ENCODE measurements around the gene OPN1MW2.
"Not testable (repeated sequence)": the region's sequence is repeated elsewhere in the genome, so short reads cannot be mapped to it uniquely, and the experiment has no call there.

OPN1MW2 gene

DNA sequence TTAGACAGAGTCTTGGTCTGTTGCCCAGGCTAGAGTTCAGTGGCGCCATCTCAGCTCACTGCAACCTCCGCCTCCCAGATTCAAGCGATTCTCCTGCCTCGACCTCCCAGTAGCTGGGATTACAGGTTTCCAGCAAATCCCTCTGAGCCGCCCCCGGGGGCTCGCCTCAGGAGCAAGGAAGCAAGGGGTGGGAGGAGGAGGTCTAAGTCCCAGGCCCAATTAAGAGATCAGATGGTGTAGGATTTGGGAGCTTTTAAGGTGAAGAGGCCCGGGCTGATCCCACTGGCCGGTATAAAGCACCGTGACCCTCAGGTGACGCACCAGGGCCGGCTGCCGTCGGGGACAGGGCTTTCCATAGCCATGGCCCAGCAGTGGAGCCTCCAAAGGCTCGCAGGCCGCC is at the start of gene OPN1MW2:
Gene OPN1MW2 (plus strand): TSS at position 301 of the 400 bp plus-strand sequence. CDS start 60 bp downstream, at position 361.
- not testable (repeated sequence) for DNase-seq

DNA sequence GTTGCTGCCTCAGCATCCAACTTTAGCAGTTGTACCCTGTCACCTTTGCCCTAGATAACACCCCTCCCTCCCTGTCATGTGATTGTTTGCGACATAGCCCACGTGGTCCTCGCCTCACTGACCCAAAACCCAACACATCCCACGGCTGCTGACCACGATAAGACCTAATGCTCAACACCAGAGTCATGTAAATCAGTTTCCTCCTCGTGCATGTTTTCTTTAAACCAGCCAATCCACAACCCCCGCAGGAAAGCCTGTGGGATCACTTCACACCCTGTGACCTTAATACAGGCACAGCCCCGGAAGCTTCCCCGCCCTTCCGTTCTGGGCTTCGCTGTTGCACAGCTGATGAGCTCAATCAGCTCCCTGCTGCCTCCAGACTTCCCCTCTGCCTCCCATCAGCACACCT is 47.0 kb upstream of the OPN1MW2 start:
- not testable (repeated sequence) for DNase-seq

GRCh38 chrX:154174356-154174755 is 45.2 kb upstream of the OPN1MW2 start:
- not testable (repeated sequence) for DNase-seq

GRCh38 chrX:154182296-154182695 is 37.3 kb upstream of the OPN1MW2 start, which contains the start of gene OPN1MW:
Gene OPN1MW (plus strand): TSS chrX:154182596. CDS start chrX:154182678, 82 bp downstream.
- DNase-seq = not testable (repeated sequence)

GRCh38 chrX:154183794-154184193 is 35.8 kb upstream of the OPN1MW2 start:
- not testable (repeated sequence) for DNase-seq

DNA sequence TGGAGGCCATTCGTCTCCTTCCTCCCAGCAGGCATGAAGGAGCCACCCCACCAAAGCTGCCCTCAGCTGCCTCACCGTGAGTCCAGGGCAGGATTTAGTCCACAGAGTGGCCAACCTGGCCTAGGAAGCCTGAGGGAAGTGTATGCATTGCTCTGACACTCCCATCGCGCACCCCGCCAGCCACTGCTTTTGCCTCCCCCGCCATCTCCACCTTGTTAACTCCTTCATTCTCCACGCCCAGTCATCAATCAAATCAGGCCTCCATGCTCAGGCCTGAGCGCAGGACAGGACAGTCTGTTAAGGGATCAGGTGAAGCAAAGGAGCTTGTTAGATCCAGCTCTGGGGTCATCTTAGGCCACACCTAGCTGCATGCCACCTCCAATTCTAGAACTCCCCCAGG is 26.7 kb upstream of the OPN1MW2 start:
- not testable (repeated sequence) for DNase-seq

DNA sequence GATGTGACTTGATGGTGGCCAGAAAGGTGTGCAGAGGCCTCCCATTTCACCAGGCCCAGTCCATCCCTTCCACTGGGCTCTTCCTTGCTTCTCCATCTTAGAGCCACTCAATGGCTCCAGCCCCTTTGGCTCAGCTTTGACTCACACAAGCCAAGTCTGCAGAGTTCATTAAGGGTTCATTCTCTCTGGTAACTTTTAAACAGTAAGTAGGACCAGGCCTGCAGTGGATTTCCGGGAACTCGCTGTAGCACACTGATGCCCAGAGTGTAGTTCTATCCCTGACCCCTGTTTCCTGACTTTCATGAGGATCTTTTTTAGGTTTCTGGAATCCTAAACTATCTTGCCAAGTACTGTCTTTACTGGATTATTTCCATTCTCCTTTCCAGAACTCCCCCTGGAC is 25.2 kb upstream of the OPN1MW2 start:
- DNase-seq = not testable (repeated sequence)

DNA sequence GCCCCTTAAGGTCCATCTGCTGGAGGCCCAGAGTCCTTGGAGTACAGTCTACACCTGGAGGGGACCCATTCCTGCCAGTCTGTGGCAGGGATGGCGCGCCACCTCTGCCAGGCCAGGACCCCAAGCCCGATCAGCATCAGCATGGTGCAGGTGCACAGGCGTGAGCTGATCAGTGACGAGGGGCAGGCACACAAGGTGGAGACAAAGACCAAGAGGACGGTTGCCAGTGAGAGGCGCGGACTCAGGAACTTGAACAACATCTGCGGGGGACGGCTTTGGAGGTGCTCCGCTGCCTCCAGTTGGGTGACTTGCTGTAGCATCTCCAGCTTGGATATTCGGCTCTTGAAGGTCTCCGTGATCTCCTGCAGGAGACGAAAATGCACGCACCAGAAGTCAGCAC is 23.1 kb upstream of the OPN1MW2 start:
- DNase-seq = not testable (repeated sequence)

DNA sequence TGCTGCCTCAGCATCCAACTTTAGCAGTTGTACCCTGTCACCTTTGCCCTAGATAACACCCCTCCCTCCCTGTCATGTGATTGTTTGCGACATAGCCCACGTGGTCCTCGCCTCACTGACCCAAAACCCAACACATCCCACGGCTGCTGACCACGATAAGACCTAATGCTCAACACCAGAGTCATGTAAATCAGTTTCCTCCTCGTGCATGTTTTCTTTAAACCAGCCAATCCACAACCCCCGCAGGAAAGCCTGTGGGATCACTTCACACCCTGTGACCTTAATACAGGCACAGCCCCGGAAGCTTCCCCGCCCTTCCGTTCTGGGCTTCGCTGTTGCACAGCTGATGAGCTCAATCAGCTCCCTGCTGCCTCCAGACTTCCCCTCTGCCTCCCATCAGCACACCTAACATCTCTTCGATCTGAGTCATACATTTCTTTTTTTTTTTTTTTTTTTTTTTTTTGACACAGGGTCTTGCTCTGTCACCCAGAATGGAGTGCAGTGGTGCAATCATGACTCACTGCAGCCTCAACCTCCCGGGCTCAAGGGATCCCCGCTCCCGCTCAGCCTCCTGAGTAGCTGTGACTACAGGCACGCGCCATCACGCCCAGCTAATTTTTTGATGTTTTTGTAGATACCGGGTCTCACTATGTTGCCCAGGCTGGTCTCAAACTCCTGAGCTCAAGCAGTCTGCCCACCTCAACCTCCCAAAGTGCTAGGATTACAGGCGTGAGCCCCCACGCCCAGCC is 9.7 kb upstream of the OPN1MW2 start:
- DNase-seq = not testable (repeated sequence)

DNA sequence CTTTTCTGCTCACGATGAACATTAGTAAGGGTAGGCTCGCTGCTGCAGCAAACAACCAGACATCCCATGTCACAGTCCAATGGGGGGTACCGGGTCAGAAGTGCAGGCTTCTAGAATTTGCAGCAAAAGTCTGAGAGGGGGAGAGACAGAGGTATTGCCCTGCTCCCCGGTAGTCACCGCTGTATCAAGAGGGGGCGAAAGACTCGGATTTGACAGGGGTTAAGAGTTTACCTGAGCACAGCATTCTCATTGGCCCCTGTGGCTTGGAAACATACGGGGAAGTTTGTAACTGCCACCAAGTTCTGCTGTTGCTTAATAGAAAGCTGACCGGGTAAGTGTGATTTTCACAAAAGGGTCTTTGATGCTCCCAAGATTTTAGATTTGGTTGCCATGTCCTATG is 8.5 kb upstream of the OPN1MW2 start:
- DNase-seq = not testable (repeated sequence)

GRCh38 chrX:154211499-154211898 is 8.1 kb upstream of the OPN1MW2 start:
- DNase-seq = not testable (repeated sequence)

- not testable (repeated sequence) for DNase-seq
These were observed 5.7 kb downstream of the OPN1MW2 start for GRCh38 chrX:154225292-154225691.

- not testable (repeated sequence) for DNase-seq
These were observed 7.2 kb downstream of the OPN1MW2 start for GRCh38 chrX:154226706-154227105.

- DNase-seq = not testable (repeated sequence)
These were observed 11.9 kb downstream of the OPN1MW2 start for GRCh38 chrX:154231443-154231842.

GRCh38 chrX:154233620-154234019 is 14.1 kb downstream of the OPN1MW2 start:
- DNase-seq = not testable (repeated sequence)

- DNase-seq = not testable (repeated sequence)
These were observed 19.5 kb downstream of the OPN1MW2 start for GRCh38 chrX:154238939-154239559.

DNA sequence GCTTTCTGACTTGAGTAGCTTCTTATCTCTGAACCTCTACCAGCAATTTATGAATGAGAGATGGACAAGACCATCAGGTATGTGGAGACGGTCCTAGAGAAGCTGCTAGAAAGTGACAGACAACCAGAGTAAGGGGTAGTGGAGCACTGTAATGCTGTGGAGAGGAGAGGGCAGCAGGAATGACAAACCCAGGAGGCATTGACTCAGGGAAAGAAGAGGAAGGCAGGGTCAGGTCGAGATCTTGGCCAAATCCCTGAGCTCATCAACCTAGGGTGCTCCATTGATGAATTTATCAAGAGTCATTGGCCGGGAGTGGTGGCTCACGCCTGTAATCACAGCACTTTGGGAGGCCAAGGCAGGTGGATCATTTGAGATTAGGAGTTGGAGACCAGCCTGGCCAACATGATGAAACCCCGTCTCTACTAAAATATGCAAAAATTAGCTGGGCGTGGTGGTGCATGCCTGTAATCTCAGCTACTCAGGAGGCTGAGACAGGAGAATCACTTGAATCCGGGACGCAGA is 20.5 kb downstream of the OPN1MW2 start:
- DNase-seq = not testable (repeated sequence)

DNA sequence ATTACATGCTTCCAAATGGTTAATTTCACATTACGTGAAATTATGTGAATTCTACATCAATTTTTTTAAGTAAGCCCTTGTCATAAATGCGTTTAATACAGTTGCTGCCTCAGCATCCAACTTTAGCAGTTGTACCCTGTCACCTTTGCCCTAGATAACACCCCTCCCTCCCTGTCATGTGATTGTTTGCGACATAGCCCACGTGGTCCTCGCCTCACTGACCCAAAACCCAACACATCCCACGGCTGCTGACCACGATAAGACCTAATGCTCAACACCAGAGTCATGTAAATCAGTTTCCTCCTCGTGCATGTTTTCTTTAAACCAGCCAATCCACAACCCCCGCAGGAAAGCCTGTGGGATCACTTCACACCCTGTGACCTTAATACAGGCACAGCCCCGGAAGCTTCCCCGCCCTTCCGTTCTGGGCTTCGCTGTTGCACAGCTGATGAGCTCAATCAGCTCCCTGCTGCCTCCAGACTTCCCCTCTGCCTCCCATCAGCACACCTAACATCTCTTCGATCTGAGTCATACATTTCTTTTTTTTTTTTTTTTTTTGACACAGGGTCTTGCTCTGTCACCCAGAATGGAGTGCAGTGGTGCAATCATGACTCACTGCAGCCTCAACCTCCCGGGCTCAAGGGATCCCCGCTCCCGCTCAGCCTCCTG is 28.0 kb downstream of the OPN1MW2 start:
- not testable (repeated sequence) for DNase-seq

GRCh38 chrX:154248076-154248475 is 28.5 kb downstream of the OPN1MW2 start:
- not testable (repeated sequence) for DNase-seq

GRCh38 chrX:154257282-154257681 is 37.7 kb downstream of the OPN1MW2 start, which contains the start of gene OPN1MW3:
Gene OPN1MW3 (plus strand): TSS chrX:154257582. CDS start chrX:154257620, 38 bp downstream.
- not testable (repeated sequence) for DNase-seq

DNA sequence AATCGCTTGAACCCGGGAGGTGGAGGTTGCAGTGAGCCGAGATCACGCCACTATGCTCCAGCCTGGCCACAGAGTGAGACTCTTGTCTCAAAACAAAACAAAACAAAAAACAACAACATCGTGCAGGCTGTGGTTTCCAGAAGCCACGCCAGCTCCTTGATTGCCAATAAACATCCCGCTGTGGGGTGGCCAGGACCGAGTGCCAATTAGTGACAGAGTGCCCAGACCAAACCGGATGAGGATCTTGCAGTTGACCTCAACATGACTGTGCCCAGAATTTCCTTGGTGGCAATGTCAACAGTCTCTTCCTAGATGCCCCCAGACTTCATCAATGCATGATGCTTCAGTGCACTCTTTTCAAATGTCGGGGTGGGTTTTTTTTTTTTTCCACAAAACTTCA is 39.2 kb downstream of the OPN1MW2 start:
- not testable (repeated sequence) for DNase-seq

DNA sequence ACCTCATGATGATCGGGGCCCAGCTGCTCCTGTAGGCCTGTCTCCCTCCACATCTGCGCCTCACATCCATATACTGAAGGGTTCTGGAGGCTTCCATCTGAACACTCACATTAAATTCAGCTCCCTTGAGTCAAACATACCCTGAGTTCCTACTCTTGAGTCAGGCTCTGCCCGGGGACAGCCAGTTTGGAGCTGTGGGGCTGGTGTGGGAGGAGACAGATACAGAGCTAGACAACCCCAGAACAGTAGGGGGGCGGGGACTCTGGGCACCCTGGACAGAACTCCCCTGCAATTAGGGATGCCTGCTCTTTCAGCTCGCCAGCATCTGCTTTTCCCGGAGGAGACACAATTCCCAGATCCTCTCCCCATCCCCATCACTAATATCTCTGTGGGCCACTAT is 43.5 kb downstream of the OPN1MW2 start:
- DNase-seq = not testable (repeated sequence)

DNA sequence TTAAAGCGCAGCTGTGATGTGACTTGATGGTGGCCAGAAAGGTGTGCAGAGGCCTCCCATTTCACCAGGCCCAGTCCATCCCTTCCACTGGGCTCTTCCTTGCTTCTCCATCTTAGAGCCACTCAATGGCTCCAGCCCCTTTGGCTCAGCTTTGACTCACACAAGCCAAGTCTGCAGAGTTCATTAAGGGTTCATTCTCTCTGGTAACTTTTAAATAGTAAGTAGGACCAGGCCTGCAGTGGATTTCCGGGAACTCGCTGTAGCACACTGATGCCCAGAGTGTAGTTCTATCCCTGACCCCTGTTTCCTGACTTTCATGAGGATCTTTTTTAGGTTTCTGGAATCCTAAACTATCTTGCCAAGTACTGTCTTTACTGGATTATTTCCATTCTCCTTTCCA is 49.7 kb downstream of the OPN1MW2 start:
- DNase-seq = not testable (repeated sequence)
